Measurements from ENCODE around the gene AKR1B15.

DNA sequence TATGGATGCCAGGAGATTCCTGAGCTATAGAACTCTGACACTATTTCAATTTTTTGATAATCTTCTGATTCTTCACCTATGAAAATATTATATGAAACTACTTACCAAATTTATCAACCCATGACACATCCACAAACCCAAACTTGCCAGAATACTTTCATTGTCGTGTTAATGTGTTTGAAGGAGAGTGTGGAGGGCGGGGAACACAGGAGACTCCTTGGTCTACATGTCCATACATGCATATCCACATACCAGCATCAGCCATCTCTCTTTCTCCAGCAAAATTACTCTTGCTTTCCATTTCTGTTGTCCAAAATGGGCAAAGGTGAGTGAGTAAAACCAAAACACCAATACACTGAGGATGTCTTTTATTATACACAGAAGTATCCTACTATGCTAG, 74.3 kb downstream of the AKR1B15 start:
- no peak for TF ChIP-seq CTCF (conservative IDR thresholded peaks at IDR 0.05)
- TF ChIP-seq ZFX (IDR thresholded peaks at IDR 0.05) = no peak

Measured in C4-2B (cell line).